GM18502 (cell line): ENCODE measurements around the gene PDLIM4.

Experiments
- ATAC-seq: cut with Tn5 transposase; IDR thresholded peaks from one replicate; pipeline ENCODE4 v1.9.1; 2021; ENCODE audit warnings: mild to moderate bottlenecking; ENCODE audit not compliant: unreplicated experiment, poor library complexity

PDLIM4 gene

GRCh38 chr5:132277971-132278853 is 20.7 kb downstream of the PDLIM4 start:
- ATAC-seq = no peak

- ATAC-seq = no peak
Measured at GRCh38 chr5:132279801-132280200, 22.3 kb downstream of the PDLIM4 start.

- no peak for ATAC-seq
Measured at GRCh38 chr5:132280371-132281240, 23.1 kb downstream of the PDLIM4 start.

GRCh38 chr5:132281856-132282614 is 24.5 kb downstream of the PDLIM4 start:
- ATAC-seq = no peak

GRCh38 chr5:132283423-132284043 is 26.0 kb downstream of the PDLIM4 start:
- no peak for ATAC-seq

- ATAC-seq = no peak
Measured at GRCh38 chr5:132289097-132289496, 31.6 kb downstream of the PDLIM4 start.

- ATAC-seq = no peak
Measured at GRCh38 chr5:132291026-132291425, 33.5 kb downstream of the PDLIM4 start.

- peak; percentile 51 for ATAC-seq
Measured at GRCh38 chr5:132293066-132293991, 35.8 kb downstream of the PDLIM4 start.

- peak; percentile 80 for ATAC-seq
Measured at GRCh38 chr5:132293992-132294727, 36.7 kb downstream of the PDLIM4 start, which contains the start of gene SLC22A4. Gene SLC22A4 (plus strand): TSS chr5:132294394. CDS start chr5:132294617, 223 bp downstream.

GRCh38 chr5:132294728-132295504 is 37.4 kb downstream of the PDLIM4 start:
- no peak for ATAC-seq

GRCh38 chr5:132295505-132296411 is 38.3 kb downstream of the PDLIM4 start:
- ATAC-seq = no peak

GRCh38 chr5:132296412-132297016 is 39.0 kb downstream of the PDLIM4 start:
- no peak for ATAC-seq

GRCh38 chr5:132297211-132297940 is 39.9 kb downstream of the PDLIM4 start:
- no peak for ATAC-seq

GRCh38 chr5:132298298-132299212 is 41.1 kb downstream of the PDLIM4 start:
- no peak for ATAC-seq
